SU-DHL-6 (cell line): Measurements from ENCODE around the gene JHY.

Source experiments
- H2AFZ ChIP-seq: fragments of 200-600 bp; sonication (generic); 2 replicates; pipeline ENCODE4 v1.6.1; 2014; ENCODE audit warnings: low read depth, mild to moderate bottlenecking, moderate library complexity, mixed read lengths, antibody characterized with exemption, low read length; ENCODE audit not compliant: severe bottlenecking
- H3F3A ChIP-seq: fragments of 200-600 bp; shearing (Covaris generic); 2 replicates; pipeline ENCODE4 v1.6.0; 2016; ENCODE audit warnings: antibody characterized with exemption, mild to moderate bottlenecking; ENCODE audit not compliant: insufficient read depth
- H3K27ac ChIP-seq: fragments of 200-600 bp; sonication (generic); 2 replicates; pipeline ENCODE4 v1.5.1; 2016; ENCODE audit warnings: low read depth, mild to moderate bottlenecking, low read length, moderate library complexity, mixed read lengths
- H3K27me3 ChIP-seq: fragments of 200-600 bp; sonication (generic), shearing (Covaris generic); 2 replicates; pipeline ENCODE4 v1.6.0; 2014; ENCODE audit warnings: mild to moderate bottlenecking, low read length
- H3K36me3 ChIP-seq: fragments of 200-600 bp; sonication (generic); 2 replicates; pipeline ENCODE4 v1.6.1; 2014; ENCODE audit warnings: mild to moderate bottlenecking, low read length, mixed read lengths
- H3K4me2 ChIP-seq: fragments of 300-600, 200-600 bp; shearing (Covaris generic), sonication (generic); 2 replicates; pipeline ENCODE4 v1.6.0; 2014; ENCODE audit warnings: low read length, low read depth, mild to moderate bottlenecking; ENCODE audit not compliant: poor library complexity, severe bottlenecking
- H3K4me3 ChIP-seq: fragments of 200-600 bp; sonication (generic); 2 replicates; pipeline ENCODE4 v1.5.1; 2014; ENCODE audit warnings: antibody characterized with exemption, low read length, mild to moderate bottlenecking, mixed read lengths; ENCODE audit not compliant: insufficient read depth, poor library complexity, severe bottlenecking
- H3K79me2 ChIP-seq: fragments of 200-600 bp; sonication (generic); 2 replicates; pipeline ENCODE4 v1.6.1; 2014; ENCODE audit warnings: mild to moderate bottlenecking, low read length, moderate library complexity; ENCODE audit not compliant: insufficient read depth
- H3K9ac ChIP-seq: fragments of 200-600 bp; sonication (generic); 2 replicates; pipeline ENCODE4 v1.7.0; 2014; ENCODE audit warnings: mild to moderate bottlenecking, low read length
- H3K9me2 ChIP-seq: fragments of 200-600 bp; sonication (generic); replicated peaks from 2 replicates; pipeline ENCODE4 v1.6.1; 2014; ENCODE audit warnings: low read length; ENCODE audit not compliant: insufficient read depth
- H3K9me3 ChIP-seq: fragments of 200-600 bp; sonication (generic); 2 replicates; pipeline ENCODE4 v1.6.1; 2014; ENCODE audit warnings: low read length, mixed read lengths; ENCODE audit not compliant: insufficient read depth
- H4K20me1 ChIP-seq: fragments of 200-600 bp; sonication (generic); 2 replicates; pipeline ENCODE4 v1.6.1; 2014; ENCODE audit warnings: low read depth, mild to moderate bottlenecking, antibody characterized with exemption, low read length, moderate library complexity, mixed read lengths
- EZH2phosphoT487 ChIP-seq: fragments of 200-600 bp; sonication (generic), shearing (Covaris generic); conservative IDR thresholded peaks from 2 replicates; pipeline ENCODE4 v1.6.1; 2018; ENCODE audit warnings: mild to moderate bottlenecking, antibody characterized with exemption, low read length, moderate library complexity, mixed read lengths
- TF ChIP-seq, protein P1 (sequence below): fragments of 200-600 bp; sonication (generic); IDR thresholded peaks from one replicate; pipeline ENCODE4 v1.5.1; 2017; ENCODE audit warnings: antibody characterized with exemption, mild to moderate bottlenecking, low read length, moderate library complexity; ENCODE audit not compliant: insufficient read depth, poor library complexity, severe bottlenecking

The JHY gene

DNA sequence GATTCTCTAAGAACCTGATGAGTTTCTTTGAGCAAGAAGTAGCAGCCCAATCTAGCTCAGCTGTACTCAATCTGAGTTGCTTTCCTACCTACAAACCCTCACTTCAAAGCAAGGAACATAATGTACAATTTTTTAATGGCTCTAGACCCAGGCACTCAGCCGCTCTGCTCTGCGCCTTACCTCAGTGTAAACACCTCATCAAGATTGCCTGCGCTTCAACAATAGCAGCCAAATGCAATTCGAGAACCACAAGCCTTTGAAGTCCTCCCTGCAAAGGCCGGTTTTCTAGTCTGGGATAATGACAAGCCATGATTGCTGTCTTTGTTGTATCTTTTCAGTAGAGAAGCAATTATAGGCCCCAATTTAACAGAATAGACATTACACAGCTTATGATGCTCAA is 38.0 kb downstream of the JHY start:
- no peaks in the 10 kb centered on the region for H3K79me2 ChIP-seq
- no peak overlapping the region for H3K4me3 ChIP-seq
- no peaks in the 10 kb centered on the region for H3K36me3 ChIP-seq
- H2AFZ ChIP-seq, result no peak overlapping the region
- H3K9ac ChIP-seq, result no peak overlapping the region
- H3K9me2 ChIP-seq, result no peaks in the 10 kb centered on the region
- H3K9me3 ChIP-seq, result no peaks in the 10 kb centered on the region
- H3F3A ChIP-seq, result no peaks in the 10 kb centered on the region
- no peaks in the 10 kb centered on the region for H4K20me1 ChIP-seq
- H3K27ac ChIP-seq, result no peak overlapping the region
- no peak for TF ChIP-seq EZH2phosphoT487
- TF ChIP-seq, protein P1, sequence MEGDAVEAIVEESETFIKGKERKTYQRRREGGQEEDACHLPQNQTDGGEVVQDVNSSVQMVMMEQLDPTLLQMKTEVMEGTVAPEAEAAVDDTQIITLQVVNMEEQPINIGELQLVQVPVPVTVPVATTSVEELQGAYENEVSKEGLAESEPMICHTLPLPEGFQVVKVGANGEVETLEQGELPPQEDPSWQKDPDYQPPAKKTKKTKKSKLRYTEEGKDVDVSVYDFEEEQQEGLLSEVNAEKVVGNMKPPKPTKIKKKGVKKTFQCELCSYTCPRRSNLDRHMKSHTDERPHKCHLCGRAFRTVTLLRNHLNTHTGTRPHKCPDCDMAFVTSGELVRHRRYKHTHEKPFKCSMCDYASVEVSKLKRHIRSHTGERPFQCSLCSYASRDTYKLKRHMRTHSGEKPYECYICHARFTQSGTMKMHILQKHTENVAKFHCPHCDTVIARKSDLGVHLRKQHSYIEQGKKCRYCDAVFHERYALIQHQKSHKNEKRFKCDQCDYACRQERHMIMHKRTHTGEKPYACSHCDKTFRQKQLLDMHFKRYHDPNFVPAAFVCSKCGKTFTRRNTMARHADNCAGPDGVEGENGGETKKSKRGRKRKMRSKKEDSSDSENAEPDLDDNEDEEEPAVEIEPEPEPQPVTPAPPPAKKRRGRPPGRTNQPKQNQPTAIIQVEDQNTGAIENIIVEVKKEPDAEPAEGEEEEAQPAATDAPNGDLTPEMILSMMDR, result no peak
- no peak overlapping the region for H3K4me2 ChIP-seq
- H3K27me3 ChIP-seq, result no peaks in the 10 kb centered on the region

DNA sequence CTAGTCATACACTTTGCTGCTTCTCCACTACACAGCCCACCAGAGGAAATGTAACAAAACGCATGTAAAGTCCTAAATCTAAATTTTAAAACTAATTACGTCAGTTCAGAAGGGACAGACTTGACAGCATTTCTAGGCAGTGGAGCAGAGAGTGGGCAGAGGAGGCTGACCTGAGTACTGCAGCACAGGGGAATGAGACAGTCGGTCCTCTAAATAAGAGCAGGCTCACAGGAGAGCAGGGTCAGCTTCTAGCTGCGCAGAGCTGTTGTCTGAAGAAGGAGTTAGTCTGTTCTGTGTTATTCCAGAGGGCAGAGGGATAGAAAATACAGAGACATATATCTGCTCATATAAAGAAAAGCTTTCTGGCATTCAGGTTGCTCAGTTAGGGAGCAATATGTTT is 40.3 kb downstream of the JHY start:
- no peaks in the 10 kb centered on the region for H3K36me3 ChIP-seq
- TF ChIP-seq EZH2phosphoT487, result no peak
- TF ChIP-seq, protein P1, result no peak
- no peaks in the 10 kb centered on the region for H3F3A ChIP-seq
- no peak overlapping the region for H2AFZ ChIP-seq
- H3K4me2 ChIP-seq, result no peak overlapping the region
- H3K9ac ChIP-seq, result no peak overlapping the region
- H3K27me3 ChIP-seq, result no peaks in the 10 kb centered on the region
- no peak overlapping the region for H3K4me3 ChIP-seq
- H4K20me1 ChIP-seq, result no peaks in the 10 kb centered on the region
- H3K27ac ChIP-seq, result no peak overlapping the region
- no peaks in the 10 kb centered on the region for H3K9me3 ChIP-seq
- no peaks in the 10 kb centered on the region for H3K9me2 ChIP-seq
- no peaks in the 10 kb centered on the region for H3K79me2 ChIP-seq

DNA sequence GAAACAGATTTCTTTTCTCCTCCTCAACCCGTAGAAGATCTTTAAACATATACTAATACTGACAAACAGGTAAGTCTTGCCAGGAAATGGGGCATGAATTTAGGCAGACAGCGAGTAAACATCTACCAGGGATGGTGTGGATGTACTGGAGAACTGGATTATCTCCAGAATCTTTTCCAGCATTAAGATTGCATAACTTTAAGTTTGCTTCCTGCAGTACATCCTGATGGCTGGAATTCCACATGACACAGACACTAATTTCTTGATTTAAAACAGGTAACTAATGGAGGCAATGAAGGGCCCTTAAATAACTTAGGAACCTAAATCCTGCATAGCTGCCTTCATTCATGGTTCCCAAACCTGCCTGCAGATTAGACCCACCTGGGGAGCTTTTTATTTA is 40.7 kb downstream of the JHY start:
- Histone ChIP-seq H3K4me3 (no peak overlapping the region), H3K9me2 (no peaks in the 10 kb centered on the region), H3K4me2 (no peak overlapping the region), H3K9me3 (no peaks in the 10 kb centered on the region), H3K27me3 (no peaks in the 10 kb centered on the region), H3K27ac (no peak overlapping the region), H3K9ac (no peak overlapping the region), H4K20me1 (no peaks in the 10 kb centered on the region), H3F3A (no peaks in the 10 kb centered on the region), H2AFZ (no peak overlapping the region), H3K36me3 (no peaks in the 10 kb centered on the region), H3K79me2 (no peaks in the 10 kb centered on the region)
- TF ChIP-seq, protein P1, result no peak
- no peak for TF ChIP-seq EZH2phosphoT487
